ENCODE measurements around the gene TP53AIP1. TPM values are rescaled to one million over a fixed set of nuclear protein-coding genes. Genes with fewer than 3 reads are reported as not detected.

TP53AIP1 gene
- total RNA-seq, 1 donor from 2014 or later: not detected

DNA sequence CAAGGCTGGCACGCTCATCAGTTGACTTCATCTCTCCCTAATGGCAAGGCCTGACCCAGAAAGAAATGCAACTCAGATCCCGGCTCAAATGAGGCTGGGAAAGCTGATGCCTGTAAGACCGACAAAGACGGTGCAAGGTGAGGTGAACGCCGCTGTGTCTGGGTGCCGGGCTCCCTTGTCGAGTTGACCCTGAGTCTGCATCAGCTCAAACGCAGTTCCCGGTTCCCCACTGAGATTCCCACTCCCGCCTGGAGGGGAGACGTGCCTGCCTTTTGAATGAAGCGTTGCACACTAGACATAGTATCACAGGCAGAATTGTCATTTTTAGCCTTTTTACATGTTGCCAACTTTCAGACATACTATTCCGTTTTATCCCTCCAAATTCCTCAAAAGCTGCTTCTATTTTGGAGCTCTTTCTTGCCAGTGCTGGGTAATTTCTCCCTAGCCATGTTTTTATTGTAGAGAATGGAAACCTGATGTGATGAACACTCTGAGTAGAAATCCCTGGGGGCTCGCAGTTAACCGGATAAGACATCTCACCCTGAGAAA, 831 bp upstream of the TP53AIP1 start:
- no peak for DNase-seq (ENCODE audit: low spot score)

GRCh38 chr11:128942272-128942612, 429 bp downstream of the TP53AIP1 start:
- DNase-seq (ENCODE audit: low spot score): no peak

DNA sequence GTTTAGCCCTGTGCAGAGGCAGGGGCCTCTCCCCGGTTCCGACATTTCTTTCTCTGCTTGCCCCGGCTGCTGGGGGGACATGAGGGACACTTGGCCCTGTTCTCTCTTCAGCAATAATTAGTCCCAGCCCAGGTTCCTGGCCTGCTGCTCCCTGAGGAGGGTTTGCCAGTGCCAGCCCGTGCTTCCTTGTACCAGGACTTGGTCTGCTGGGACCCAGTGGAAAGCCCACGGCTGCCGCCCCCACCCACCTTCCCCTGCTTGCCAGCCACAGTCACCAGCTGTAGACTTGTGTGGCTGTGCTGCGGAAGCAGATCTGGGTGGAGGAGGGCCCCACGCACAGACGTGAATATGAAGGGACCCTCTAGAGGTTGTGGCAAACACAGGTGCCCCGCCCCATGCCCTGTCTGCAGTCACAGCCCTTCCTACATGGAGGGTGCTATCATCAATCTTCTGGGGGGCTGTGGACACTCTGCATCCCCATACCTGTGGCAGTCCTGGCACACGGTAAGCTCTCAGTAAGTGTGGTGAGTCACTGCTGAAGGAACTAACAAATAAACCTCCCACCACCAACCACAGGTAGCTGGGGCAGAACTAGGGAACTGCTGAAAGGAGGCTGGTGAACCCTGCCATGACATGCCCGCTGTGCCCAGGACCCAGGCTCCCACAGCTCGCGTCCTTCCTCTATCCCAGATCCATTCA, 949 bp downstream of the TP53AIP1 start:
- no peak for DNase-seq (ENCODE audit: low spot score)

GRCh38 chr11:128941110-128941509, 1.6 kb downstream of the TP53AIP1 start:
- no peak for DNase-seq (ENCODE audit: low spot score)

DNA sequence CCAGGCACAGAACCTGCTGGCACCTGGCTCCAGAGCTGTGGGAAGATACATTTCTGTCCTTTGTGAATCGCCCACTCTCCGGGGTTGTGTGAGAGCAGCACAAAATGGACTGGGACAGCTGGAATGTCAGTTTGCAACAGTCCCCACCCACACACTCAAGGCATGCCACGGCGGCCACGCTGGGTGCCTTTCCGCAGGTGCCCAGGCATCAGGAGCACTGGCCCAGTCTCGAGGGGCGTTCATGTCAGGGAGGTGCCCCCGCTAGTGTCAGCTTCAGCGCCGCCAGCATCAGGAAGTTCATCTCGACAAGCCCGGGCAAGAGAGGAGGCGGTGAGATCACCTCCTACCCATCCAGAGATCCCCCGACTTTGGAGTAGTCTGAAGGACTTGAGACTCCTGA, 2.1 kb downstream of the TP53AIP1 start:
- DNase-seq (ENCODE audit: low spot score): no peak

GRCh38 chr11:128940156-128940555, 2.5 kb downstream of the TP53AIP1 start:
- no peak for DNase-seq (ENCODE audit: low spot score)

DNA sequence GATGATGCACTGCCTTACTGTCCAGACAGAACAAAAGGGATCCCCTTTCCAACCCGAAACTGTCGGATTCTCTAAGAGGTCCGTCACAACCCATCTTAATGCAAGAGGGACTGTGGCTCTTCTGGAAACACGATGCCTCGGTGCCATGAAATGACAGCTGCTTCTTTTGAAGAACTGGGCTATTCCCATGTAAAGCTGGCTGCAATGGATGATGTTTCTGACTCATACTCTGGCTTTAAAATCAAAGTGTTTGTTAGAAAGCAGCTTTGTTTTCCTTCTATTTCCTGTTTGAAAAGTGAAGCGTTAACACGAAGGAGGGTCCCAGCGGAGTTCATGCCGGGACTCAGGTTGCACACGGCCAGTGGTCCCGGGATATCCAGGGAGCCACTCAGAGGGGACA, 3.1 kb downstream of the TP53AIP1 start:
- DNase-seq (ENCODE audit: low spot score): no peak

- DNase-seq (ENCODE audit: low spot score): no peak
Measured at GRCh38 chr11:128938156-128938885, 4.3 kb downstream of the TP53AIP1 start.

DNA sequence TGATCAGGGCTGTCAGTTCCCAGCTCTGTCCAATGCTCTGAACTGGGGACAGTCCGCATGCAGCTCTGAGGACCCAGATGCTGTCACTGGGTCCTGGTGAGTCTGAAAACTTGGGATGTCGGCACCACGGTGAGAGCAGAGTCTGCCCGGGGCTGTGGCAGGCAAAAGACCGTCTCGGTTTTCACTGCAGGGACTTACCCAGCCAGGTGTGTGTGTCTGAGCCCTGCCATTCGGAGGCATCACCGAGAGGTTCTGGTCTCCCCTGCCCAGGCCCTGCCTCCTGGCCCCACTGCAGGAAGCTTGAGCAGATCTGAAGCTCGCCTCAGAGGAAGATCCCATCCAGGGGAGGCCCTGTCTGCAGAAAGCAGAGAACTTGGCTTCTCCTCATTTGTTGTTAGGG, 5.2 kb downstream of the TP53AIP1 start:
- no peak for DNase-seq (ENCODE audit: low spot score)

- DNase-seq (ENCODE audit: low spot score): no peak
Measured at GRCh38 chr11:128936606-128937251, 5.9 kb downstream of the TP53AIP1 start.

- DNase-seq (ENCODE audit: low spot score): no peak
Measured at GRCh38 chr11:128934926-128935325, 7.7 kb downstream of the TP53AIP1 start.

DNA sequence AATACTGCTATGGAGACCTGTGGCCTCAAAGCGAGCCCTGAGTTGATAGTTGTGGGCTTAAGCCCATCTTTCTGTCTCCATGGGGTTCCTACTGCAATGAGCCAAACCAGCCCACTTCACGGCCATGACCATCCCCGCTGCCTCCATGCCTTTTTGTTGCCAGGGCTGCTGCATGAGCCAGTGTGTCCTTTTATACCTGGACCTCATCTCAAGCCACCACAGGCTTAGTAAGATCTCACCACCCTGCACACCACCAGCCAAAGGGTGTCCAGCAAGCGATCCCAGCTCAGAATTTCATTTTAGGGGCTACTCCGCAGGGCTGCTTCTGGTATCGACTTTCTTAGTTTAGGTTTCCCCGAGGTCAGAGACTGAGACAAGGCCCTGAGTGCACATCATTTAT, 8.3 kb downstream of the TP53AIP1 start:
- no peak for DNase-seq (ENCODE audit: low spot score)

- DNase-seq (ENCODE audit: low spot score): no peak
Measured at GRCh38 chr11:128933481-128934178, 9.0 kb downstream of the TP53AIP1 start.

- no peak for DNase-seq (ENCODE audit: low spot score)
Measured at GRCh38 chr11:128931668-128932067, 11.0 kb downstream of the TP53AIP1 start.

- DNase-seq (ENCODE audit: low spot score): no peak
Measured at GRCh38 chr11:128931066-128931465, 11.6 kb downstream of the TP53AIP1 start.

DNA sequence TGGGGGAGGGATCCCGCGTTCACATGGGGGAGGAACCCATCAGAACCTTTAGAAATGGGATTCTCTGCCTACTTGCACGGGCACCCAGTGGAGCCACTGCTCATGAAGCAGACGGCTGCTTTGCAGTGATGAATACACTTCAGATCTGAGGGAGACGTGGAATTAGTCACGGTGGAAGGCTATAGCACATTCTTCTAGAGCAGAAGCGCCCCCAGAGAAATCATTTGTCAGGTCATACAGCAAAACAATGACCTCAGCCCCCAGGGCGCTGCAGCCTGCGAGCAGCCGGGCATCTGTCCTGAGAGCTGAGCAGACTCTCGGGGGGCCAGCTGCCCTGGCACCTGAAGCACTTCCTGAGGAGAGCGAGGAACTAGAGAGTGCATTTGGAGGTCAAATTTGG, 12.7 kb downstream of the TP53AIP1 start:
- no peak for DNase-seq (ENCODE audit: low spot score)

- no peak for DNase-seq (ENCODE audit: low spot score)
Measured at GRCh38 chr11:128929468-128929867, 13.2 kb downstream of the TP53AIP1 start.

GRCh38 chr11:128928400-128928799, 14.3 kb downstream of the TP53AIP1 start:
- no peak for DNase-seq (ENCODE audit: low spot score)

GRCh38 chr11:128927683-128928336, 14.9 kb downstream of the TP53AIP1 start:
- no peak for DNase-seq (ENCODE audit: low spot score)

GRCh38 chr11:128927108-128927461, 15.6 kb downstream of the TP53AIP1 start:
- DNase-seq (ENCODE audit: low spot score): no peak

GRCh38 chr11:128926437-128927107, 16.1 kb downstream of the TP53AIP1 start:
- no peak for DNase-seq (ENCODE audit: low spot score)
